ENCODE measurements around the gene SEPTIN11.

DNA sequence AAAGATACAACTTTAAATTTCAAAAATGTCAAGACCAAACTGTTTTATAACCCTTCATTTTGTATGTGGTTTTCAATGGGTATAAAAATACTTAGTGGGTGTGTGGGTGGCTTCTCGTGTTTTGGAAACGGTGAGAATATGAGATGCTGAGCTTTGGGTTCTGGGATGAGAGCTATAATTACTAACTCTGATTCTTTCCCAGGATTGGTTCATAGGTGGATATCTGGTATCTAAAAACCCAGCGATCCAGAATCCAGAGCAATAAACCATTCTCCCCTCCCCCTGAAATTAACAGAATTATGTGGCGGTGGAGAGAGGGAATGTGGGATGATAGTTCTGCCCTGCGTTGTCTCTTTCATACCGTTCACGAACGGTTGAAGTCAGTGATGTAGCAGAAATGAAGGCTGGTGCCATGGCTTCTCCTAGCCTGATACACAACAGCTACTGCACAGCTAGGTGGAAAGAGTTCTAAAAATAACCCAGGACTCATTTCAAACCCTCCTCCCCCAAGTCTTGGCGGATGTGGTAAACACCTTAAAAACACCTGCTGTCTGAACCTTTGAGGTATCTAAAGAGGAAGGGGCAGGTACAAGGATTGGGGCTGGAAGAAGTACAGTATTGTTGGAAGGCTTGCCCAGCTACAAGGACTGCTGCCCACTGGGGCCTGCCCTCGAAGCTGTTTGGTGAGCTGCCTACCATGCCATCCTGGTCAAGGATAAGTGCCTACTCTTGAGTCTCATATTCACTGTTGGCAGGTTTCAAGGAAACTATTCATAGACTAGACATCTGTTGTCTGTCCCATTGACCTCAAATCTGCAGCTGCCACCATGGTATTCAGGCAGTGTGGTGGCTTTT, 44.5 kb downstream of the SEPTIN11 start:
- TF ChIP-seq, protein P1, sequence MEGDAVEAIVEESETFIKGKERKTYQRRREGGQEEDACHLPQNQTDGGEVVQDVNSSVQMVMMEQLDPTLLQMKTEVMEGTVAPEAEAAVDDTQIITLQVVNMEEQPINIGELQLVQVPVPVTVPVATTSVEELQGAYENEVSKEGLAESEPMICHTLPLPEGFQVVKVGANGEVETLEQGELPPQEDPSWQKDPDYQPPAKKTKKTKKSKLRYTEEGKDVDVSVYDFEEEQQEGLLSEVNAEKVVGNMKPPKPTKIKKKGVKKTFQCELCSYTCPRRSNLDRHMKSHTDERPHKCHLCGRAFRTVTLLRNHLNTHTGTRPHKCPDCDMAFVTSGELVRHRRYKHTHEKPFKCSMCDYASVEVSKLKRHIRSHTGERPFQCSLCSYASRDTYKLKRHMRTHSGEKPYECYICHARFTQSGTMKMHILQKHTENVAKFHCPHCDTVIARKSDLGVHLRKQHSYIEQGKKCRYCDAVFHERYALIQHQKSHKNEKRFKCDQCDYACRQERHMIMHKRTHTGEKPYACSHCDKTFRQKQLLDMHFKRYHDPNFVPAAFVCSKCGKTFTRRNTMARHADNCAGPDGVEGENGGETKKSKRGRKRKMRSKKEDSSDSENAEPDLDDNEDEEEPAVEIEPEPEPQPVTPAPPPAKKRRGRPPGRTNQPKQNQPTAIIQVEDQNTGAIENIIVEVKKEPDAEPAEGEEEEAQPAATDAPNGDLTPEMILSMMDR (IDR thresholded peaks at IDR 0.05), result no peak
- no peak for TF ChIP-seq POLR2A (IDR thresholded peaks at IDR 0.05)
